K562 (cell line): ENCODE measurements around the gene ANAPC16. TPM values are rescaled to one million over a fixed set of nuclear protein-coding genes. Genes with fewer than 3 reads are reported as not detected.

Source experiments
- ATF2 ChIP-seq: sonication (generic); formaldehyde crosslinking; IDR thresholded peaks from 2 replicates; pipeline ENCODE4 v1.8.1; 2022; ENCODE audit warnings: missing genetic modification reagents
- CTCFL ChIP-seq: IDR thresholded peaks from 2 replicates; pipeline ENCODE4 v1.6.1; 2011; ENCODE audit warnings: borderline replicate concordance, low read depth, mild to moderate bottlenecking, moderate library complexity, low read length; ENCODE audit not compliant: insufficient read depth, poor library complexity, severe bottlenecking
- HMBOX1 ChIP-seq: sonication (generic); IDR thresholded peaks from 2 replicates; pipeline ENCODE4 v1.6.1; 2016
- ID3 ChIP-seq, 2 experiments: fragments of 250-450 bp in 1 of 2; fragments of 450-650 bp in 1 of 2; sonication (Bioruptor Pico) in 1 of 2; IDR thresholded peaks; 2 replicates each; pipeline versions ENCODE4 v1.6.1 to v1.8.0; 2016 to 2021; ENCODE audit warnings: mild to moderate bottlenecking in 2 of 2, moderate library complexity in 2 of 2, missing compliant biosample characterization in 1 of 2, missing genetic modification characterization in 1 of 2
- IRF2 ChIP-seq: sonication (generic); formaldehyde crosslinking; IDR thresholded peaks from 2 replicates; pipeline ENCODE4 v1.8.1; 2022; ENCODE audit warnings: mild to moderate bottlenecking, missing genetic modification reagents
- L3MBTL2 ChIP-seq: fragments of 450-650 bp; IDR thresholded peaks from 2 replicates; pipeline ENCODE4 v1.6.1; 2016; ENCODE audit warnings: mild to moderate bottlenecking, moderate library complexity
- NR1H2 ChIP-seq: sonication (generic); formaldehyde crosslinking; IDR thresholded peaks from 2 replicates; pipeline ENCODE4 v1.4.0; 2020; ENCODE audit warnings: mild to moderate bottlenecking, missing genetic modification reagents
- NR2C1 ChIP-seq, 2 experiments: fragments of 450-650 bp; IDR thresholded peaks; 2 replicates each; pipeline ENCODE4 v1.6.1; 2017; ENCODE audit warnings: mild to moderate bottlenecking in 2 of 2, antibody characterized with exemption in 1 of 2, inconsistent platforms in 1 of 2, missing compliant biosample characterization in 1 of 2, missing genetic modification characterization in 1 of 2
- POLR2G ChIP-seq: fragments of 200-400 bp; formaldehyde crosslinking; IDR thresholded peaks from 2 replicates; pipeline ENCODE4 v1.6.1; 2017; ENCODE audit warnings: low read depth, mild to moderate bottlenecking, antibody characterized with exemption, low read length, moderate library complexity
- POLR2H ChIP-seq: IDR thresholded peaks from 2 replicates; pipeline ENCODE4 v1.6.1; 2016; ENCODE audit warnings: missing genetic modification characterization, low read depth, mild to moderate bottlenecking, control low read depth, missing compliant biosample characterization, moderate library complexity
- RAD51 ChIP-seq: fragments of 450-650 bp; IDR thresholded peaks from 2 replicates; pipeline ENCODE4 v1.7.1; 2016; ENCODE audit warnings: low read depth, mild to moderate bottlenecking, borderline replicate concordance
- SMARCE1 ChIP-seq: fragments of 450-650 bp; IDR thresholded peaks from 2 replicates; pipeline ENCODE4 v1.7.1; 2016; ENCODE audit warnings: mild to moderate bottlenecking
- SRF ChIP-seq, 2 experiments: fragments of 250-450, 450-650 bp in 1 of 2; sonication (Bioruptor Pico) in 1 of 2; sonication (generic) in 1 of 2; formaldehyde crosslinking; IDR thresholded peaks; 2 replicates each; pipeline versions ENCODE4 v1.5.0 to v1.5.1; 2020 to 2022; ENCODE audit warnings: mild to moderate bottlenecking in 1 of 2, missing genetic modification reagents in 1 of 2
- SRSF1 ChIP-seq: fragments of 200-400 bp; formaldehyde crosslinking; IDR thresholded peaks from 2 replicates; pipeline ENCODE4 v1.6.1; 2017; ENCODE audit warnings: mild to moderate bottlenecking, low read depth, low read length, moderate library complexity
- TCF3 ChIP-seq: sonication (generic); formaldehyde crosslinking; IDR thresholded peaks from 2 replicates; pipeline ENCODE4 v1.4.0; 2020; ENCODE audit warnings: mild to moderate bottlenecking, missing genetic modification reagents
- TEAD4 ChIP-seq, 2 experiments: sonication (generic) in 1 of 2; formaldehyde crosslinking in 1 of 2; IDR thresholded peaks; 2 replicates each; pipeline versions ENCODE4 v1.6.1 to v1.8.0; 2012 to 2022; ENCODE audit warnings: borderline replicate concordance in 1 of 2, inconsistent platforms in 1 of 2, low read length in 1 of 2, mild to moderate bottlenecking in 1 of 2, missing genetic modification reagents in 1 of 2
- ZNF23 ChIP-seq: fragments of 250-450 bp; sonication (Bioruptor Pico); IDR thresholded peaks from 2 replicates; pipeline ENCODE4 v1.4.0; 2020; ENCODE audit warnings: mild to moderate bottlenecking
- ZNF280B ChIP-seq: fragments of 250-450 bp; sonication (Bioruptor Pico); IDR thresholded peaks from 2 replicates; pipeline ENCODE4 v1.5.1; 2021; ENCODE audit warnings: mild to moderate bottlenecking
- ZNF3 ChIP-seq: fragments of 250-450 bp; sonication (Bioruptor Pico); IDR thresholded peaks from 2 replicates; pipeline ENCODE4 v1.5.0; 2021; ENCODE audit warnings: mild to moderate bottlenecking, moderate library complexity
- ZNF311 ChIP-seq: fragments of 250-450 bp; sonication (Bioruptor Pico); IDR thresholded peaks from 2 replicates; pipeline ENCODE4 v1.4.0; 2020; ENCODE audit warnings: mild to moderate bottlenecking, moderate library complexity
- polyA plus RNA-seq, 8 experiments: library from polyadenylated mRNA; depleted of rRNA in 4 of 8; stranded (reverse) in 5 of 8; unstranded in 3 of 8; fragments of >200 nt; fragmentation: Nextera tagmentation in 2 of 8; fragmentation: Illumina TruSeq in 1 of 8; extraction: Ambion mirVana in 2 of 8; extraction: Trizol in 1 of 8; gene quantifications; 2 replicates each; pipeline versions ENCODE4 v1.2.1 to v1.2.3, GENCODE V29; 2011 to 2014; ENCODE audit warnings: inconsistent platforms in 1 of 8, missing spikeins in 1 of 8
- total RNA-seq, 7 experiments: library from RNA; depleted of rRNA in 6 of 7; stranded (reverse); fragments of >200 nt in 6 of 7; fragmentation: Illumina TruSeq in 2 of 7; extraction: Trizol in 2 of 7; gene quantifications; 2 replicates each; pipeline versions ENCODE4 v1.2.1 to v1.2.3, GENCODE V29; 2011 to 2021; ENCODE audit warnings: low replicate concordance in 1 of 7

The ANAPC16 gene
- total and polyA plus RNA-seq, 9 of the 15 experiments (the other 6 are each of a cell fraction or from before 2014, with no cell fraction given) = 42.6 to 208 (median 108) TPM

- TF ChIP-seq POLR2G (no peak), POLR2H (tag) (0 out of 2 replicates have a peak, but pooled peaks have one; percentile 34), RAD51 (no peak), ATF2 (CRISPR knock-in tag) (no peak), HMBOX1 (peak; percentile 43; the same call in 1 of the 2 replicates), SRF (CRISPR knock-in tag; IDR thresholded peaks at IDR 0.05) (0 out of 4 replicates have a peak, but pooled peaks of 1 of the 2 experiments have one; percentile 16), TEAD4 (IDR thresholded peaks at IDR 0.05; ENCODE audit: low read length) (0 out of 2 replicates have a peak, but pooled peaks have one; percentile 44), TEAD4 (CRISPR knock-in tag; IDR thresholded peaks at IDR 0.05; ENCODE audit: borderline replicate concordance) (no peak), SRSF1 (no peak), ZNF23 (CRISPR knock-in tag) (no peak), NR2C1 (IDR thresholded peaks at IDR 0.05) (no peak), NR2C1 (tag; IDR thresholded peaks at IDR 0.05) (no peak), SMARCE1 (peak; percentile 29; the same call in 1 of the 2 replicates), NR1H2 (CRISPR knock-in tag) (no peak), IRF2 (CRISPR knock-in tag) (no peak), ID3 (CRISPR knock-in tag; IDR thresholded peaks at IDR 0.05) (no peak), ID3 (tag; IDR thresholded peaks at IDR 0.05) (peak; percentile 99), L3MBTL2 (peak; percentile 28; the same call in 1 of the 2 replicates), ZNF3 (CRISPR knock-in tag) (peak; percentile 96), CTCFL (no peak), TCF3 (CRISPR knock-in tag) (no peak), ZNF311 (CRISPR knock-in tag) (no peak), ZNF280B (CRISPR knock-in tag) (no peak)
These were observed 2.5 kb downstream of the ANAPC16 start (continued) for GRCh38 chr10:72218325-72218724.
